DND-41 (cell line): Measurements from ENCODE around the gene ZNF275.

Experiments used
- ATAC-seq: fragments of 200-7000 bp; cut with Tn5 transposase; 3 replicates; pipeline ENCODE4 v1.9.1; 2021; ENCODE audit warnings: low read depth; ENCODE audit not compliant: insufficient read depth
- DNase-seq: peaks from one replicate; pipeline ENCODE4 v3.0.0-alpha.2; 2020
- H2AFZ ChIP-seq: 2 replicates; pipeline ENCODE4 v1.6.0; 2012; ENCODE audit warnings: low read depth, low read length
- H3K27ac ChIP-seq: 2 replicates; pipeline ENCODE4 v1.5.1; 2012; ENCODE audit warnings: low read length, inconsistent platforms
- H3K27me3 ChIP-seq: fragments of 200-600 bp; sonication (generic); 2 replicates; pipeline ENCODE4 v1.6.0; 2012; ENCODE audit warnings: low read length, mild to moderate bottlenecking, inconsistent platforms; ENCODE audit not compliant: insufficient read depth, poor library complexity
- H3K36me3 ChIP-seq: 2 replicates; pipeline ENCODE4 v1.5.1; 2012; ENCODE audit warnings: low read length, inconsistent platforms; ENCODE audit not compliant: insufficient read depth
- H3K4me1 ChIP-seq: 2 replicates; pipeline ENCODE4 v1.5.1; 2012; ENCODE audit warnings: mild to moderate bottlenecking, low read length; ENCODE audit not compliant: insufficient read depth
- H3K4me2 ChIP-seq: 2 replicates; pipeline ENCODE4 v1.6.0; 2012; ENCODE audit warnings: mild to moderate bottlenecking, moderate library complexity, low read length, inconsistent platforms; ENCODE audit not compliant: insufficient read depth
- H3K4me3 ChIP-seq, 2 experiments: fragments of 200-600 bp in 1 of 2; shearing (Covaris generic) in 1 of 2; 2 replicates each; pipeline ENCODE4 v1.5.1; 2012 to 2016; ENCODE audit warnings: inconsistent platforms in 2 of 2, low read length in 2 of 2, mild to moderate bottlenecking in 2 of 2, low read depth in 1 of 2, moderate library complexity in 1 of 2
- H3K79me2 ChIP-seq: 2 replicates; pipeline ENCODE4 v1.6.0; 2012; ENCODE audit warnings: low read length, inconsistent platforms; ENCODE audit not compliant: insufficient read depth
- H3K9ac ChIP-seq: 2 replicates; pipeline ENCODE4 v1.6.0; 2012; ENCODE audit warnings: low read depth, mild to moderate bottlenecking, inconsistent platforms, low read length, moderate library complexity
- H3K9me3 ChIP-seq: 2 replicates; pipeline ENCODE4 v1.5.1; 2012; ENCODE audit warnings: low read length, moderate library complexity, mild to moderate bottlenecking, inconsistent platforms; ENCODE audit not compliant: insufficient read depth, severe bottlenecking
- H4K20me1 ChIP-seq: 2 replicates; pipeline ENCODE4 v1.6.0; 2012; ENCODE audit warnings: low read length; ENCODE audit not compliant: insufficient read depth
- CTCF ChIP-seq: IDR thresholded peaks from 2 replicates; pipeline ENCODE4 v1.5.1; 2012; ENCODE audit warnings: borderline replicate concordance, low read length, moderate library complexity, mild to moderate bottlenecking; ENCODE audit not compliant: poor library complexity, severe bottlenecking; ENCODE audit errors: extremely low read depth
- EZH2 ChIP-seq: IDR thresholded peaks from 3 replicates; pipeline ENCODE4 v1.6.1; 2012; ENCODE audit warnings: borderline replicate concordance, low read depth, mild to moderate bottlenecking, moderate library complexity, low read length, inconsistent platforms; ENCODE audit not compliant: severe bottlenecking

The ZNF275 gene

GRCh38 chrX:153379971-153380581 is 46.1 kb downstream of the ZNF275 start:
- Histone ChIP-seq H3K27ac (no peak overlapping the region), H3K79me2 (no peaks in the 10 kb centered on the region), H3K36me3 (no peaks in the 10 kb centered on the region), H2AFZ (no peak overlapping the region), H3K9me3 (no peaks in the 10 kb centered on the region), H3K27me3 (no peaks in the 10 kb centered on the region), H4K20me1 (no peaks in the 10 kb centered on the region), H3K4me2 (no peak overlapping the region), H3K4me1 (no peaks in the 10 kb centered on the region), H3K4me3 (no peak overlapping the region), H3K9ac (no peak overlapping the region)
- ATAC-seq (no peak), DNase-seq (no peak)
- TF ChIP-seq EZH2 (no peak), CTCF (no peak)

GRCh38 chrX:153380691-153381090 is 46.7 kb downstream of the ZNF275 start:
- Histone ChIP-seq H3K27ac (no peak overlapping the region), H3K4me3 (no peak overlapping the region), H3K4me1 (no peaks in the 10 kb centered on the region), H3K4me2 (no peak overlapping the region), H2AFZ (no peak overlapping the region), H3K36me3 (no peaks in the 10 kb centered on the region), H3K9me3 (no peaks in the 10 kb centered on the region), H3K27me3 (no peaks in the 10 kb centered on the region), H4K20me1 (no peaks in the 10 kb centered on the region), H3K9ac (no peak overlapping the region), H3K79me2 (no peaks in the 10 kb centered on the region)
- TF ChIP-seq EZH2, result no peak
- TF ChIP-seq CTCF, result no peak
- ATAC-seq, result no peak
- no peak for DNase-seq

- H3K9me3 ChIP-seq, result no peaks in the 10 kb centered on the region
- ATAC-seq, result peak; percentile 87
- TF ChIP-seq EZH2 (no peak), CTCF (peak; percentile 48)
- H3K4me3 ChIP-seq, result no peak overlapping the region
- DNase-seq, result peak; percentile 64
- H3K4me2 ChIP-seq, result no peak overlapping the region
- no peak overlapping the region for H3K27ac ChIP-seq
- H4K20me1 ChIP-seq, result no peaks in the 10 kb centered on the region
- no peak overlapping the region for H2AFZ ChIP-seq
- no peak overlapping the region for H3K9ac ChIP-seq
- H3K4me1 ChIP-seq, result no peaks in the 10 kb centered on the region
- no peaks in the 10 kb centered on the region for H3K27me3 ChIP-seq
- H3K79me2 ChIP-seq, result no peaks in the 10 kb centered on the region
- no peaks in the 10 kb centered on the region for H3K36me3 ChIP-seq
These were observed 48.0 kb downstream of the ZNF275 start for GRCh38 chrX:153381684-153382532.
